Activated naive CD4-positive, alpha-beta T cell treated with anti-CD3 and anti-CD28 coated beads, Interleukin-2, amount 50 U/mL, for 72 hours (primary cell): ENCODE results near the gene R3HDM4. TPM values are rescaled to one million over a fixed set of nuclear protein-coding genes. Genes with fewer than 3 reads are reported as not detected.
"Not testable (repeated sequence)": the region's sequence is repeated elsewhere in the genome, so short reads cannot be mapped to it uniquely, and the experiment has no call there.

Experiments
- ATAC-seq, 2 donors: fragments of 150-1000 bp; cut with Tn5 transposase; 2 replicates each; pipeline ENCODE4 v1.10.0; 2021; ENCODE audit warnings: mild to moderate bottlenecking in 2 of 2, moderate library complexity in 2 of 2
- DNase-seq, 2 donors: peaks; one replicate each; pipeline ENCODE4 v3.0.0; 2021 to 2022; ENCODE audit warnings: low spot score in 2 of 2
- H3K27ac Mint-ChIP-seq, 2 donors: one replicate each; pipeline ENCODE4 v1.8.0; 2022; ENCODE audit warnings: mild to moderate bottlenecking in 2 of 2, mixed read lengths in 2 of 2
- H3K36me3 Mint-ChIP-seq, 2 donors: one replicate each; pipeline ENCODE4 v1.8.0; 2022; ENCODE audit warnings: mixed read lengths in 2 of 2
- H3K9me3 Mint-ChIP-seq, 2 donors: one replicate each; pipeline ENCODE4 v1.8.0; 2022; ENCODE audit warnings: mixed read lengths in 2 of 2
- total RNA-seq, 2 donors: library from RNA; stranded (reverse); gene quantifications; one replicate each; pipeline ENCODE4 v1.2.3, GENCODE V29; 2022

The R3HDM4 gene
- total RNA-seq, 2 donors from 2014 or later, result 98.3 to 102 TPM

GRCh38 chr19:892894-893689 is 19.9 kb downstream of the R3HDM4 start, which contains the start of the genes MED16 and RNU6-9:
Gene MED16 (minus strand): TSS chr19:893187. CDS start chr19:891131, 2,056 bp downstream.
Gene RNU6-9 (plus strand): TSS chr19:893484.
- DNase-seq (peak; percentile 88 to 90), ATAC-seq (peak; percentile 95 to 96)
- peak within 1 kb of the TSS; percentile 97 to 100 for H3K27ac Mint-ChIP-seq
- H3K36me3 Mint-ChIP-seq, result peaks cover 0 to 4% of the 10 kb centered on the region in 2 donors
- H3K9me3 Mint-ChIP-seq, result no peaks in the 10 kb centered on the region

DNA sequence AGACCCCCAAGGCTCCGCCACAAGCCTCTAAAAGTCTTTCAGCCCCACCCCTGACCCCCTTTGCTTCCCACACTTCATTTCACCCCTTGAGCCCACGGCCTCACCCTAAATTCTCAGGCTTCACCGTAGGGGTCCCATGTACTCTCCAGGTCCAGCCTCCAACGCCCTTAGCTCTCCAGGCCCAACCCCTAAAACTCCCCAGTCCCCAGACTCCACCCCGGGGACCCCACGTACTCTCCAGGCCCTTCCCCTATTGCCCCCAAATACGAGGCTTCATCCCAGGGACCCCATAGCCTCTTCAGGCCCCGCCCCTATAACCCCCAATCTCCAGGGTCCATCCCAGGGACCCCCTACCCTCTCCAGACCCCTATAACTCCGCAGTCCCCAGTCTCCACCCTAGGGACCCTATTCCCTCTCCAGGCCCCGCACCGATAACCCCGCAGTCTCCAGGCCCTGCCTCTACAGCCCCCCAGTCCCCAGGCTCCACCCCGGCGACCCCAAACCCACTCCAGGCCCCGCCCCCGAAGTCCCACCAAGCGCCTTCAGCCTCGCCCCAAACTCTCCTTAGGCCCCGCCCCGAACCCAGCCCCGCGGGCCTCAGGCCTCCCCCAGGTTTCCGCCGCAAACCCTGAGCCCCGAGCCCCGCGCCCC is 20.7 kb downstream of the R3HDM4 start:
- peak overlapping the region; percentile 93 to 97 for H3K27ac Mint-ChIP-seq
- H3K36me3 Mint-ChIP-seq, result peaks cover 0 to 4% of the 10 kb centered on the region in 2 donors
- ATAC-seq (no peak), DNase-seq (no peak)
- no peaks in the 10 kb centered on the region for H3K9me3 Mint-ChIP-seq

GRCh38 chr19:891421-892200 is 21.4 kb downstream of the R3HDM4 start:
- not testable (repeated sequence) for ATAC-seq, H3K36me3 Mint-ChIP-seq, H3K9me3 Mint-ChIP-seq, DNase-seq
- peak overlapping the region; percentile 93 to 97 for H3K27ac Mint-ChIP-seq

DNA sequence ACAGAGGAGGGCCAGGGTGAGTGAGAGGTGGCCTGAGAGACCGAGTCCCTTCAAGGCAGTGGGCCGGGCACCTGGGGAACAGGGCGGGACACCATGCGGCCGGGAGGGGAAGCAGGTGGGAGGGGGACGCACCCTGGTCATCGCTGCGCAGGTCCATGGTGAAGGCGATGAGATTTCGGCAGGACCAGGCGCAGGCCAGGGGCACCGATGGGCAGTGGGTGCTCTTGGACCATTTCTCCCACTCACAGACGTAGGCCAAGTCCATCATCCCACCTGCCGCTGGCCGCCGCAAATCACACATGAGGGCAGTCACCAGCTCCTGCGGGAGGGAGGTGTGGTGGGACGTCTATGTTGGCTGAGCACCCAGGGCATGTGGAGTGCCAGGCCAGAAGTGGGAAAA is 22.2 kb downstream of the R3HDM4 start:
- DNase-seq (no peak), ATAC-seq (no peak)
- peaks cover 0 to 4% of the 10 kb centered on the region in 2 donors for H3K36me3 Mint-ChIP-seq
- no peaks in the 10 kb centered on the region for H3K9me3 Mint-ChIP-seq
- H3K27ac Mint-ChIP-seq, result peak overlapping the region; percentile 26 to 84

GRCh38 chr19:889662-890295 is 23.2 kb downstream of the R3HDM4 start:
- no peak for DNase-seq
- H3K36me3 Mint-ChIP-seq, result peaks cover 0 to 4% of the 10 kb centered on the region in 2 donors
- no peaks in the 10 kb centered on the region for H3K9me3 Mint-ChIP-seq
- ATAC-seq, result no peak
- H3K27ac Mint-ChIP-seq, result peak overlapping the region in 1 of 2 donors; percentile 63

DNA sequence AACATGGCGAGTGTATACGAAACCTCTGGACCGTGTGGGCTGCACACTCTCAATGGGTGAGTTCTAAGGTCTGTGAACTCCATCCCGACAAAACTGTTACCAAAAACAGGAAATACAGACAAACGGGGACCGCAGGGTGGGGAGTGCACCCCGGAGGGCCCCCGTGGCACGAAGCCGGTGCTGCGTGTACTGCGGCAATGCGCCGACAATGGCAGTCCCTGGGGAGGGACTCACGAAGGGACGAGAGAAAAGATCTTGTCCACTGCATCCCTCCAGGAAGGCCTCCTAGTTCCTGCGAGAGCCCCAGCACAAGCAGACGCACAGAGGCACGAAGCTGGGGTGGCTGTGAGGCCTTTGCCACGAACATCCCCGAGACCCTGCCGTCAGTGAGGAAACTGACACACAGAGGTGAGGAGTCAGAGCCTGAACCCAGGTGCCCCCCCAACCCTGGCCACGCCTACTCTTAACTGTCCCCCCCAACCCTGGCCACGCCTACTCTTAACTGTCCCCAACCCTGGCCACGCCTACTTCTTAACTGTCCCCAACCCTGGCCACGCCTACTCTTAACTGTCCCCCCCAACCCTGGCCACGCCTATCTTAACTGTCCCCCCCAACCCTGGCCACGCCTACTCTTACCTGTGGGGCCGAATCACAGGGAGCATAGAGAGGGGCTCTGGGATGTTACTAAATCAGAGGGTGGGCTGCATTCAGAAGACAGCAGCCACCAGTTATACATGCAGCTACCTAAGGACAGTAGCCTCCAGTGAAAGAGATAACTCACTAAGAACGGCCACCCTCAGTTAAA is 24.2 kb downstream of the R3HDM4 start:
- DNase-seq, result no peak
- Mint-ChIP-seq H3K27ac (no peak overlapping the region), H3K36me3 (peaks cover 0 to 4% of the 10 kb centered on the region in 2 donors), H3K9me3 (no peaks in the 10 kb centered on the region)
- ATAC-seq, result no peak

DNA sequence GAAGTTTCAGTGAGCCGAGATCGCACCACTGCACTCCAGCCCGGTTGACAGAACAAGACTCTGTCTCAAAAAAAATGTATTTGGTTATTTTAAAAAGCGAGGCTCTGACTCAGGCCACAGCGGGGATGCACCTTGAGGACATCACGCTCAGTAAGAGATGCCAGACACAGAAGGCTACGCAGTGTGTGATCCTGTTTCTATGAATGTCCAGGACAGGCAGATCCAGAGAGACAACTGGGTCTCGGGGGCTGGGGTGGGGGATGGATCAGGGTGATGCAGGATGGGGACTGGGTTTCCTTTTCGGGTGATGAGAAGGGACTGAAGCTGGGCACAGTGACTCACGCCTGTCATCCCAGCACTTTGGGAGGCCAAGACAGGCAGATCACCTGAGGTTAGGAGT is 25.4 kb downstream of the R3HDM4 start:
- DNase-seq (no peak), ATAC-seq (no peak)
- H3K9me3 Mint-ChIP-seq, result no peaks in the 10 kb centered on the region
- no peak overlapping the region for H3K27ac Mint-ChIP-seq
- H3K36me3 Mint-ChIP-seq, result no peaks in the 10 kb centered on the region

GRCh38 chr19:887072-887471 is 25.9 kb downstream of the R3HDM4 start:
- Mint-ChIP-seq H3K36me3 (no peaks in the 10 kb centered on the region), H3K9me3 (no peaks in the 10 kb centered on the region), H3K27ac (no peak overlapping the region)
- ATAC-seq (no peak), DNase-seq (no peak)

DNA sequence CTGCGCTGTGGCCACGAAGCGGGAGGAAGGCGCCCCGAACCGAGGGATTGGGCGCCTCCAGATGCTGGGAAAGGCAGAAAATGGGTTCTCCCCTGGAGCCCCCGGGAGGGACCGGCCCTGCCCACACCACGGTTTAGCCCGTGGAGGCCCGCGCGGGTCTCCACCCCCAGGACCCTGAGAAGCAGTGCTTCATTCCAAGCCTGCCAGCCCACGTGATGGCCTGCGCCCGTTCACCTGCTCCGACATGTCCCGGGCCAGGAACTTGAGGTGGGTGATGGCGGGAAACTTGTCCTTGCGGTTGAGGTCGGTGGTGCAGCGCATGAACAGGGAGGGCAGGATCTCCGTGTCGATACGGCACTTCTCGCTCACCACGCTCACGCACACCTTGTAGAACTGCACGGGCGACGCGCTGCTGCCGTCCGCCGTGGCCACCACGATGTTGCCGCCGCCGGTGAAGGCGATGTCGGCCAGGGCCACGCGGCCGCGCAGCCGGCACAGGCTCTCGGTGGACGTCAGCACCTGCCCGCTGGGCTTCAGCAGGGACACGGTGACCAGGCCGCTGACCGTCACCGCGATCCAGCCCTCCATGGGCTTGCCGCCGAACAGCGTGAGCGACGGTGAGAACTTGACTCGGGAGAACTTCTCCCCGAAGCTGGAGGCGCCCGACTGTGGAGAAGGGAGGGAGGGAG is 27.3 kb downstream of the R3HDM4 start:
- no peak for ATAC-seq

GRCh38 chr19:884420-885211 is 28.4 kb downstream of the R3HDM4 start:
- no peak for DNase-seq
- no peak overlapping the region for H3K27ac Mint-ChIP-seq
- no peaks in the 10 kb centered on the region for H3K9me3 Mint-ChIP-seq
- no peak for ATAC-seq
- H3K36me3 Mint-ChIP-seq, result no peaks in the 10 kb centered on the region

More for the DNA sequence above, 27.3 kb downstream of the R3HDM4 start:
- no peak for DNase-seq
- Mint-ChIP-seq H3K27ac (no peak overlapping the region), H3K36me3 (no peaks in the 10 kb centered on the region), H3K9me3 (no peaks in the 10 kb centered on the region)

- ATAC-seq (peak in 1 of 2 donors; percentile 41), DNase-seq (no peak)
- Mint-ChIP-seq H3K36me3 (no peaks in the 10 kb centered on the region), H3K9me3 (no peaks in the 10 kb centered on the region), H3K27ac (no peak overlapping the region)
Observed at GRCh38 chr19:883661-884211, 29.3 kb downstream of the R3HDM4 start.

- no peaks in the 10 kb centered on the region for H3K36me3 Mint-ChIP-seq
Observed at GRCh38 chr19:882871-883497, 30.0 kb downstream of the R3HDM4 start.

GRCh38 chr19:881385-882071 is 31.5 kb downstream of the R3HDM4 start:
- DNase-seq, result no peak
- no peak overlapping the region for H3K27ac Mint-ChIP-seq
- no peaks in the 10 kb centered on the region for H3K36me3 Mint-ChIP-seq
- no peak for ATAC-seq
- no peaks in the 10 kb centered on the region for H3K9me3 Mint-ChIP-seq

More at GRCh38 chr19:882871-883497, 30.0 kb downstream of the R3HDM4 start:
- Mint-ChIP-seq H3K9me3 (no peaks in the 10 kb centered on the region), H3K27ac (no peak overlapping the region)
- no peak for ATAC-seq
- DNase-seq, result no peak
